ENCODE data around the gene ELFN1. TPM values are rescaled to one million over a fixed set of nuclear protein-coding genes. Genes with fewer than 3 reads are reported as not detected.

ELFN1 gene
- total RNA-seq, 4 donors from 2014 or later = 0.51 to 6.7 (median 3.6) TPM

DNA sequence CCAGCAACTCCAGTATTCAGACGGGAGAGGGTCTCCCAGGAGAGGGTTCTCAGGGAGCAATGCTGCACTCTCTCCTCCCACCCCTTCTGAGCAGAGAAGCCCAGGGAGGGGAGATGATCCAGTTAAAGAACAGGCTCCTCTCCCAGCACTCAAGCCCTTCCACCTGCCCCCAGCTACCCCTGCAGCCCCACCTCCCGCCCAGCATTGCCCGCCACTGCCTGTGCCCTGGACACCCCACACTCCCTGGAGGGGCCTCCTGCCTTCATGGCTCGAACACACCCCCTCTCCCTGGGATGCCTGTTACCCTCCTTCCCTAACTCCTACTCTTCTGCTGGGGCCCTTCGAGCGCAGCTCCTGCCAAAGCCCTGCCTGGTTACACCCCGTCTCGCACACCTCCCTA lies 66.8 kb downstream of the ELFN1 start:
- no peaks in the 10 kb centered on the region for H3K4me1 ChIP-seq
- DNase-seq = no peak
- no peaks in the 10 kb centered on the region for H3K27me3 ChIP-seq
- no peaks in the 10 kb centered on the region for H3K36me3 ChIP-seq
- no peaks in the 10 kb centered on the region for H3K9me3 ChIP-seq
- no peak overlapping the region for H3K4me3 ChIP-seq
- intact Hi-C loops (cut with DNase I; ENCODE audit: low total_unique reads) = no loop called here
- TF ChIP-seq CTCF (IDR thresholded peaks at IDR 0.05) (no peak), POLR2A (IDR thresholded peaks at IDR 0.05) (no peak)
- no peak overlapping the region for H3K27ac ChIP-seq

- TF ChIP-seq CTCF (IDR thresholded peaks at IDR 0.05) = no peak
- no peak for TF ChIP-seq POLR2A (IDR thresholded peaks at IDR 0.05)
- H3K27me3 ChIP-seq = no peaks in the 10 kb centered on the region
- H3K9me3 ChIP-seq = no peaks in the 10 kb centered on the region
- intact Hi-C loops (cut with DNase I; ENCODE audit: low total_unique reads) = no loop called here
- no peaks in the 10 kb centered on the region for H3K4me1 ChIP-seq
- H3K4me3 ChIP-seq = no peak overlapping the region
- no peaks in the 10 kb centered on the region for H3K36me3 ChIP-seq
- no peak for DNase-seq
- no peak overlapping the region for H3K27ac ChIP-seq
Observed at GRCh38 chr7:1737523-1737922, 67.4 kb downstream of the ELFN1 start.

- Histone ChIP-seq H3K4me3 (no peak overlapping the region), H3K27ac (no peak overlapping the region), H3K36me3 (no peaks in the 10 kb centered on the region), H3K27me3 (no peaks in the 10 kb centered on the region), H3K9me3 (no peaks in the 10 kb centered on the region), H3K4me1 (no peaks in the 10 kb centered on the region)
- DNase-seq = no peak
- intact Hi-C loops (cut with DNase I; ENCODE audit: low total_unique reads) = no loop called here
- no peak for TF ChIP-seq POLR2A (IDR thresholded peaks at IDR 0.05)
- TF ChIP-seq CTCF (IDR thresholded peaks at IDR 0.05) = no peak
Observed at GRCh38 chr7:1737956-1738355, 67.9 kb downstream of the ELFN1 start.

- Histone ChIP-seq H3K4me1 (no peaks in the 10 kb centered on the region), H3K27ac (no peak overlapping the region), H3K4me3 (no peak overlapping the region), H3K27me3 (no peaks in the 10 kb centered on the region), H3K9me3 (no peaks in the 10 kb centered on the region), H3K36me3 (no peaks in the 10 kb centered on the region)
- no peak for DNase-seq
- intact Hi-C loops (cut with DNase I; ENCODE audit: low total_unique reads) = no loop called here
- TF ChIP-seq CTCF (IDR thresholded peaks at IDR 0.05) (no peak), POLR2A (IDR thresholded peaks at IDR 0.05) (no peak)
Observed at GRCh38 chr7:1738511-1738910, 68.4 kb downstream of the ELFN1 start.

GRCh38 chr7:1738956-1739355 lies 68.9 kb downstream of the ELFN1 start:
- Histone ChIP-seq H3K36me3 (no peaks in the 10 kb centered on the region), H3K27me3 (no peaks in the 10 kb centered on the region), H3K9me3 (no peaks in the 10 kb centered on the region), H3K27ac (no peak overlapping the region), H3K4me1 (no peaks in the 10 kb centered on the region), H3K4me3 (no peak overlapping the region)
- intact Hi-C loops (cut with DNase I; ENCODE audit: low total_unique reads) = no loop called here
- no peak for TF ChIP-seq CTCF (IDR thresholded peaks at IDR 0.05)
- no peak for TF ChIP-seq POLR2A (IDR thresholded peaks at IDR 0.05)
- no peak for DNase-seq

Measured in uterus (tissue), 4 donors.